K562 (cell line): ENCODE data around the gene PRRC2A.

ENCODE experiments used
- HDAC6 ChIP-seq: IDR thresholded peaks from 2 replicates; pipeline ENCODE4 v1.6.1; 2012; ENCODE audit warnings: low read depth, mild to moderate bottlenecking, control low read depth, inconsistent platforms, low read length, moderate library complexity
- JUN ChIP-seq, 2 experiments: sonication (generic) in 1 of 2; formaldehyde crosslinking in 1 of 2; IDR thresholded peaks; 2 replicates each; pipeline versions ENCODE4 v1.6.1 to v1.8.0; 2012 to 2022; ENCODE audit warnings: borderline replicate concordance in 2 of 2, mild to moderate bottlenecking in 2 of 2, improper control_type of control experiment in 1 of 2, low read depth in 1 of 2, low read length in 1 of 2, missing genetic modification reagents in 1 of 2
- NELFE ChIP-seq: IDR thresholded peaks from 2 replicates; pipeline ENCODE4 v1.6.1; 2011; ENCODE audit warnings: mild to moderate bottlenecking; ENCODE audit not compliant: insufficient read depth, insufficient read length
- SRF ChIP-seq, 2 experiments: fragments of 250-450, 450-650 bp in 1 of 2; sonication (Bioruptor Pico) in 1 of 2; sonication (generic) in 1 of 2; formaldehyde crosslinking; IDR thresholded peaks; 2 replicates each; pipeline versions ENCODE4 v1.5.0 to v1.5.1; 2020 to 2022; ENCODE audit warnings: mild to moderate bottlenecking in 1 of 2, missing genetic modification reagents in 1 of 2
- ZNF644 ChIP-seq: fragments of 200-800 bp; sonication (Bioruptor generic); IDR thresholded peaks from 2 replicates; pipeline ENCODE4 v1.6.1; 2016; ENCODE audit warnings: low read depth, missing genetic modification characterization, missing compliant biosample characterization
- TF ChIP-seq, protein P1 (sequence below): fragments of 250-450 bp; sonication (Bioruptor Pico); IDR thresholded peaks from 2 replicates; pipeline ENCODE4 v1.4.0; 2020; ENCODE audit warnings: borderline replicate concordance
- TF ChIP-seq, protein P2 (sequence below): sonication (generic); formaldehyde crosslinking; IDR thresholded peaks from 2 replicates; pipeline ENCODE4 v1.9.0; 2022; ENCODE audit warnings: mild to moderate bottlenecking, missing genetic modification reagents
- TF ChIP-seq, protein P3 (sequence below), 3 experiments: IDR thresholded peaks in 2 of 3; conservative IDR thresholded peaks in 1 of 3; 2 replicates each; pipeline ENCODE4 v1.5.1; 2011 to 2012; ENCODE audit warnings: low read length in 3 of 3, mild to moderate bottlenecking in 3 of 3, control low read depth in 2 of 3, improper control_type of control experiment in 1 of 3, inconsistent platforms in 1 of 3, low read depth in 1 of 3, mixed read lengths in 1 of 3, moderate library complexity in 1 of 3; ENCODE audit not compliant: insufficient read depth in 2 of 3
- TF ChIP-seq, protein P4 (sequence below): IDR thresholded peaks from 3 replicates; pipeline ENCODE4 v1.6.1; 2011; ENCODE audit warnings: borderline replicate concordance, mild to moderate bottlenecking, moderate library complexity; ENCODE audit not compliant: insufficient read length; ENCODE audit errors: extremely low read depth
- TF ChIP-seq, protein P5 (sequence below): sonication (generic); formaldehyde crosslinking; IDR thresholded peaks from 2 replicates; pipeline ENCODE4 v1.8.1; 2022; ENCODE audit warnings: missing genetic modification reagents
- TF ChIP-seq, protein P6 (sequence below): fragments of 450-650 bp; IDR thresholded peaks from 2 replicates; pipeline ENCODE4 v1.6.1; 2017; ENCODE audit warnings: mild to moderate bottlenecking, moderate library complexity
- TF ChIP-seq, protein P7 (sequence below): fragments of 150-350 bp; conservative IDR thresholded peaks from 2 replicates; pipeline ENCODE4 v1.6.1; 2014; ENCODE audit warnings: low read length

DNA sequence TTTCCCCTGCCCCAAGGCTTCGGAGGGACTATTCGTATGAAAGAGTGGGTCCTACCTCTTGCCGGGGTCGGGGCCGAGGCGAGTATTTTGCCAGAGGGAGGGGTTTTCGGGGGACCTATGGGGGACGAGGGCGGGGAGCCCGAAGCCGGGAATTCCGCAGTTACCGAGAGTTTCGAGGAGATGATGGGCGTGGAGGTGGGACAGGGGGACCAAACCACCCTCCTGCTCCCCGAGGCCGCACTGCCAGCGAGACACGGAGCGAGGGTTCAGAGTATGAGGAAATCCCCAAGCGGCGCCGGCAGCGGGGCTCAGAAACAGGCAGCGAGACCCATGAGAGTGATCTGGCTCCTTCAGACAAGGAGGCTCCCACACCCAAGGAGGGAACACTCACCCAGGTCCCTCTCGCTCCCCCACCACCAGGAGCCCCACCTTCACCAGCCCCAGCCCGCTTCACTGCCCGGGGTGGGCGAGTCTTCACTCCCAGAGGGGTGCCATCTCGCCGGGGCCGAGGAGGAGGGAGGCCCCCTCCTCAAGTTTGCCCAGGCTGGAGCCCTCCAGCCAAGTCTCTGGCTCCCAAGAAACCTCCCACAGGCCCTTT, 11.3 kb downstream of the PRRC2A start:
- TF ChIP-seq, protein P1, sequence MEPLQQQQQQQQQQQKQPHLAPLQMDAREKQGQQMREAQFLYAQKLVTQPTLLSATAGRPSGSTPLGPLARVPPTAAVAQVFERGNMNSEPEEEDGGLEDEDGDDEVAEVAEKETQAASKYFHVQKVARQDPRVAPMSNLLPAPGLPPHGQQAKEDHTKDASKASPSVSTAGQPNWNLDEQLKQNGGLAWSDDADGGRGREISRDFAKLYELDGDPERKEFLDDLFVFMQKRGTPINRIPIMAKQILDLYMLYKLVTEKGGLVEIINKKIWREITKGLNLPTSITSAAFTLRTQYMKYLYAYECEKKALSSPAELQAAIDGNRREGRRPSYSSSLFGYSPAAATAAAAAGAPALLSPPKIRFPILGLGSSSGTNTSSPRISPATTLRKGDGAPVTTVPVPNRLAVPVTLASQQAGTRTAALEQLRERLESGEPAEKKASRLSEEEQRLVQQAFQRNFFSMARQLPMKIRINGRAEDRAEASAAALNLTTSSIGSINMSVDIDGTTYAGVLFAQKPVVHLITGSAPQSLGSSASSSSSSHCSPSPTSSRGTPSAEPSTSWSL (CRISPR knock-in tag) = no peak
- no peak for TF ChIP-seq JUN (IDR thresholded peaks at IDR 0.05; ENCODE audit: borderline replicate concordance, low read depth, low read length)
- TF ChIP-seq JUN (CRISPR knock-in tag; IDR thresholded peaks at IDR 0.05; ENCODE audit: borderline replicate concordance) = no peak
- TF ChIP-seq, protein P2, sequence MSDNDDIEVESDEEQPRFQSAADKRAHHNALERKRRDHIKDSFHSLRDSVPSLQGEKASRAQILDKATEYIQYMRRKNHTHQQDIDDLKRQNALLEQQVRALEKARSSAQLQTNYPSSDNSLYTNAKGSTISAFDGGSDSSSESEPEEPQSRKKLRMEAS (CRISPR knock-in tag) = no peak
- TF ChIP-seq, protein P3, sequence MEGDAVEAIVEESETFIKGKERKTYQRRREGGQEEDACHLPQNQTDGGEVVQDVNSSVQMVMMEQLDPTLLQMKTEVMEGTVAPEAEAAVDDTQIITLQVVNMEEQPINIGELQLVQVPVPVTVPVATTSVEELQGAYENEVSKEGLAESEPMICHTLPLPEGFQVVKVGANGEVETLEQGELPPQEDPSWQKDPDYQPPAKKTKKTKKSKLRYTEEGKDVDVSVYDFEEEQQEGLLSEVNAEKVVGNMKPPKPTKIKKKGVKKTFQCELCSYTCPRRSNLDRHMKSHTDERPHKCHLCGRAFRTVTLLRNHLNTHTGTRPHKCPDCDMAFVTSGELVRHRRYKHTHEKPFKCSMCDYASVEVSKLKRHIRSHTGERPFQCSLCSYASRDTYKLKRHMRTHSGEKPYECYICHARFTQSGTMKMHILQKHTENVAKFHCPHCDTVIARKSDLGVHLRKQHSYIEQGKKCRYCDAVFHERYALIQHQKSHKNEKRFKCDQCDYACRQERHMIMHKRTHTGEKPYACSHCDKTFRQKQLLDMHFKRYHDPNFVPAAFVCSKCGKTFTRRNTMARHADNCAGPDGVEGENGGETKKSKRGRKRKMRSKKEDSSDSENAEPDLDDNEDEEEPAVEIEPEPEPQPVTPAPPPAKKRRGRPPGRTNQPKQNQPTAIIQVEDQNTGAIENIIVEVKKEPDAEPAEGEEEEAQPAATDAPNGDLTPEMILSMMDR (IDR thresholded peaks at IDR 0.05 in 2 of 3, conservative IDR thresholded peaks at IDR 0.05 in 1 of 3; ENCODE audit: insufficient read depth in 2 of 3, low read depth in 1 of 3, low read length in 3 of 3) = no peak
- TF ChIP-seq, protein P4, sequence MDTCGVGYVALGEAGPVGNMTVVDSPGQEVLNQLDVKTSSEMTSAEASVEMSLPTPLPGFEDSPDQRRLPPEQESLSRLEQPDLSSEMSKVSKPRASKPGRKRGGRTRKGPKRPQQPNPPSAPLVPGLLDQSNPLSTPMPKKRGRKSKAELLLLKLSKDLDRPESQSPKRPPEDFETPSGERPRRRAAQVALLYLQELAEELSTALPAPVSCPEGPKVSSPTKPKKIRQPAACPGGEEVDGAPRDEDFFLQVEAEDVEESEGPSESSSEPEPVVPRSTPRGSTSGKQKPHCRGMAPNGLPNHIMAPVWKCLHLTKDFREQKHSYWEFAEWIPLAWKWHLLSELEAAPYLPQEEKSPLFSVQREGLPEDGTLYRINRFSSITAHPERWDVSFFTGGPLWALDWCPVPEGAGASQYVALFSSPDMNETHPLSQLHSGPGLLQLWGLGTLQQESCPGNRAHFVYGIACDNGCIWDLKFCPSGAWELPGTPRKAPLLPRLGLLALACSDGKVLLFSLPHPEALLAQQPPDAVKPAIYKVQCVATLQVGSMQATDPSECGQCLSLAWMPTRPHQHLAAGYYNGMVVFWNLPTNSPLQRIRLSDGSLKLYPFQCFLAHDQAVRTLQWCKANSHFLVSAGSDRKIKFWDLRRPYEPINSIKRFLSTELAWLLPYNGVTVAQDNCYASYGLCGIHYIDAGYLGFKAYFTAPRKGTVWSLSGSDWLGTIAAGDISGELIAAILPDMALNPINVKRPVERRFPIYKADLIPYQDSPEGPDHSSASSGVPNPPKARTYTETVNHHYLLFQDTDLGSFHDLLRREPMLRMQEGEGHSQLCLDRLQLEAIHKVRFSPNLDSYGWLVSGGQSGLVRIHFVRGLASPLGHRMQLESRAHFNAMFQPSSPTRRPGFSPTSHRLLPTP = no peak
- TF ChIP-seq SRF (CRISPR knock-in tag; IDR thresholded peaks at IDR 0.05) = no peak
- no peak for TF ChIP-seq NELFE
- TF ChIP-seq, protein P5, sequence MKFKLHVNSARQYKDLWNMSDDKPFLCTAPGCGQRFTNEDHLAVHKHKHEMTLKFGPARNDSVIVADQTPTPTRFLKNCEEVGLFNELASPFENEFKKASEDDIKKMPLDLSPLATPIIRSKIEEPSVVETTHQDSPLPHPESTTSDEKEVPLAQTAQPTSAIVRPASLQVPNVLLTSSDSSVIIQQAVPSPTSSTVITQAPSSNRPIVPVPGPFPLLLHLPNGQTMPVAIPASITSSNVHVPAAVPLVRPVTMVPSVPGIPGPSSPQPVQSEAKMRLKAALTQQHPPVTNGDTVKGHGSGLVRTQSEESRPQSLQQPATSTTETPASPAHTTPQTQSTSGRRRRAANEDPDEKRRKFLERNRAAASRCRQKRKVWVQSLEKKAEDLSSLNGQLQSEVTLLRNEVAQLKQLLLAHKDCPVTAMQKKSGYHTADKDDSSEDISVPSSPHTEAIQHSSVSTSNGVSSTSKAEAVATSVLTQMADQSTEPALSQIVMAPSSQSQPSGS (CRISPR knock-in tag) = no peak
- no peak for TF ChIP-seq ZNF644 (tag)
- no peak for TF ChIP-seq HDAC6
- TF ChIP-seq, protein P6, sequence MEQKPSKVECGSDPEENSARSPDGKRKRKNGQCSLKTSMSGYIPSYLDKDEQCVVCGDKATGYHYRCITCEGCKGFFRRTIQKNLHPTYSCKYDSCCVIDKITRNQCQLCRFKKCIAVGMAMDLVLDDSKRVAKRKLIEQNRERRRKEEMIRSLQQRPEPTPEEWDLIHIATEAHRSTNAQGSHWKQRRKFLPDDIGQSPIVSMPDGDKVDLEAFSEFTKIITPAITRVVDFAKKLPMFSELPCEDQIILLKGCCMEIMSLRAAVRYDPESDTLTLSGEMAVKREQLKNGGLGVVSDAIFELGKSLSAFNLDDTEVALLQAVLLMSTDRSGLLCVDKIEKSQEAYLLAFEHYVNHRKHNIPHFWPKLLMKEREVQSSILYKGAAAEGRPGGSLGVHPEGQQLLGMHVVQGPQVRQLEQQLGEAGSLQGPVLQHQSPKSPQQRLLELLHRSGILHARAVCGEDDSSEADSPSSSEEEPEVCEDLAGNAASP = no peak
- TF ChIP-seq, protein P7, sequence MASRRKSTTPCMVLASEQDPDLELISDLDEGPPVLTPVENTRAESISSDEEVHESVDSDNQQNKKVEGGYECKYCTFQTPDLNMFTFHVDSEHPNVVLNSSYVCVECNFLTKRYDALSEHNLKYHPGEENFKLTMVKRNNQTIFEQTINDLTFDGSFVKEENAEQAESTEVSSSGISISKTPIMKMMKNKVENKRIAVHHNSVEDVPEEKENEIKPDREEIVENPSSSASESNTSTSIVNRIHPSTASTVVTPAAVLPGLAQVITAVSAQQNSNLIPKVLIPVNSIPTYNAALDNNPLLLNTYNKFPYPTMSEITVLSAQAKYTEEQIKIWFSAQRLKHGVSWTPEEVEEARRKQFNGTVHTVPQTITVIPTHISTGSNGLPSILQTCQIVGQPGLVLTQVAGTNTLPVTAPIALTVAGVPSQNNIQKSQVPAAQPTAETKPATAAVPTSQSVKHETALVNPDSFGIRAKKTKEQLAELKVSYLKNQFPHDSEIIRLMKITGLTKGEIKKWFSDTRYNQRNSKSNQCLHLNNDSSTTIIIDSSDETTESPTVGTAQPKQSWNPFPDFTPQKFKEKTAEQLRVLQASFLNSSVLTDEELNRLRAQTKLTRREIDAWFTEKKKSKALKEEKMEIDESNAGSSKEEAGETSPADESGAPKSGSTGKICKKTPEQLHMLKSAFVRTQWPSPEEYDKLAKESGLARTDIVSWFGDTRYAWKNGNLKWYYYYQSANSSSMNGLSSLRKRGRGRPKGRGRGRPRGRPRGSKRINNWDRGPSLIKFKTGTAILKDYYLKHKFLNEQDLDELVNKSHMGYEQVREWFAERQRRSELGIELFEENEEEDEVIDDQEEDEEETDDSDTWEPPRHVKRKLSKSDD = no peak
